Mucosa of descending colon (tissue), 3 donors: ENCODE measurements around the gene GABBR2. TPM values are rescaled to one million over a fixed set of nuclear protein-coding genes. Genes with fewer than 3 reads are reported as not detected.
A peak's percentile ranks its signal among the peaks of the same experiment; 100 is the strongest.

Source experiments
- ATAC-seq: fragments of 200-7000 bp; cut with Tn5 transposase; one replicate; pipeline ENCODE4 v1.9.1; 2020; ENCODE audit warnings: mild to moderate bottlenecking, moderate library complexity
- DNase-seq, 3 donors: peaks; one replicate each; pipeline ENCODE4 v3.0.0-alpha.2; 2020
- H3K36me3 ChIP-seq: fragments of 200-600 bp; one replicate; pipeline ENCODE4 v1.8.0; 2021; ENCODE audit warnings: low read depth, mild to moderate bottlenecking
- H3K4me1 ChIP-seq: fragments of 200-600 bp; one replicate; pipeline ENCODE4 v1.8.0; 2021; ENCODE audit warnings: low read depth, mild to moderate bottlenecking
- H3K4me3 ChIP-seq: fragments of 200-600 bp; one replicate; pipeline ENCODE4 v1.8.0; 2021; ENCODE audit warnings: mild to moderate bottlenecking
- H3K9me3 ChIP-seq: fragments of 200-600 bp; one replicate; pipeline ENCODE4 v1.8.0; 2021; ENCODE audit warnings: mild to moderate bottlenecking
- CTCF ChIP-seq: fragments of 200-600 bp; IDR thresholded peaks from one replicate; pipeline ENCODE4 v1.8.0; 2022; ENCODE audit warnings: antibody characterized with exemption, mild to moderate bottlenecking
- intact Hi-C, 2 donors: fragments of 100-400 bp; cut with DNase I in 1 of 2; cut with micrococcal nuclease in 1 of 2; formaldehyde crosslinking; loops; one replicate each; pipeline versions ENCODE4 v1.11.0 to v1.11.1; 2022; cut with DNase I, micrococcal nuclease
- total RNA-seq, 3 donors: library from RNA; stranded (reverse); fragmentation: NEBNext Ultra II Directional in 2 of 3; extraction: Animal tissue kit (Norgen Biotek cat#: 25700) in 2 of 3; gene quantifications; one replicate each; pipeline versions ENCODE4 v1.2.1 to v1.2.4, GENCODE V29; 2021 to 2023
- donor health status: DM: no; HTN: no; CAD: no; lungs with moderate emphysema.
- donor health status: DM: no; HTN: no; CAD: no.
- donor health status: DM: no; HTN: yes; CAD: no.

GABBR2 gene
- total RNA-seq, 3 donors from 2014 or later: 0.35 TPM; not detected in 2

DNA sequence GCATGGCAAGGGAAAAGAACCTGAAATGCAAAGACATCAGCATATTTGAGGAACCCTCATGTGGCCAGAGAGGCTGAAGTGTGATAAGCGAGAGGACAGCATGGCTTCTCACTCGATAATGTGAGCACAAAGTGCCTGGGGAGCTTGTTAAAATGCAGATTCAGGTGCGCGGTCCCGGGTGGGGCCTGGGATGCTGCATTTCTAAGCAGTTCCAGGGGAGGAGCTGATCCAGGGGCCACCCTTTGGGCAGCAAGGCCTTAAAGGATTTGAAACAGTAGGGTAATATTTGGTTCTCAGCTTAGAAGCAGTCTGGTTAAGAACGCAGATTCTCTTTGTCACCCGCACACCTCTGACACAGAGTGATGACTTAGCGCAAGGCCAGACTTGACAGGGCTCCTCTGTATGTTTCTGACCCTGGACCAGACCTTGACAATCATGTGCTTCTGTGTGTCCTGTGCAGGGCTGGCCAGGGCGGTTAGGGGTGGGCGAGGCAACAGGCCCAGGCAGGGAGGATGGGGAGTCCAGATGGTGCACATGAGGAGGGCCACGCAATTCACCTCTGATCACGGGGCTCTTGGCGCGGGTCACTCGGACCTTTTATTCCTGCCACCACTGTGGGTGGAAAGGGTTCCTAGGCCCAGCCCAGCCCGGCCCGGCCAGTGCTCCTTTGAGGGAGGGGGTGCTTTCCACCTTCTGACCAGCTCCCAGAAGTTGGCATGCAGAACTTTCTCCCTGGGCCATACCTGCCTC lies 390.5 kb downstream of the GABBR2 start:
- ATAC-seq (no peak), DNase-seq (no peak)
- H3K4me1 ChIP-seq: no peaks in the 10 kb centered on the region
- H3K4me3 ChIP-seq: no peak overlapping the region
- no peaks in the 10 kb centered on the region for H3K36me3 ChIP-seq
- intact Hi-C loops: no loop called here
- H3K9me3 ChIP-seq: no peaks in the 10 kb centered on the region
- no peak for TF ChIP-seq CTCF

- intact Hi-C loops: no loop called here
- no peak for ATAC-seq
- TF ChIP-seq CTCF: no peak
- no peak overlapping the region for H3K4me3 ChIP-seq
- no peak for DNase-seq
- no peaks in the 10 kb centered on the region for H3K4me1 ChIP-seq
- no peaks in the 10 kb centered on the region for H3K36me3 ChIP-seq
- no peaks in the 10 kb centered on the region for H3K9me3 ChIP-seq
These were observed 391.4 kb downstream of the GABBR2 start for GRCh38 chr9:98317134-98317857.

- Histone ChIP-seq H3K36me3 (no peaks in the 10 kb centered on the region), H3K9me3 (no peaks in the 10 kb centered on the region), H3K4me3 (no peak overlapping the region), H3K4me1 (no peaks in the 10 kb centered on the region)
- no peak for DNase-seq
- no peak for TF ChIP-seq CTCF
- no peak for ATAC-seq
- intact Hi-C loops: no loop called here
These were observed 392.1 kb downstream of the GABBR2 start for GRCh38 chr9:98316445-98317133.

DNA sequence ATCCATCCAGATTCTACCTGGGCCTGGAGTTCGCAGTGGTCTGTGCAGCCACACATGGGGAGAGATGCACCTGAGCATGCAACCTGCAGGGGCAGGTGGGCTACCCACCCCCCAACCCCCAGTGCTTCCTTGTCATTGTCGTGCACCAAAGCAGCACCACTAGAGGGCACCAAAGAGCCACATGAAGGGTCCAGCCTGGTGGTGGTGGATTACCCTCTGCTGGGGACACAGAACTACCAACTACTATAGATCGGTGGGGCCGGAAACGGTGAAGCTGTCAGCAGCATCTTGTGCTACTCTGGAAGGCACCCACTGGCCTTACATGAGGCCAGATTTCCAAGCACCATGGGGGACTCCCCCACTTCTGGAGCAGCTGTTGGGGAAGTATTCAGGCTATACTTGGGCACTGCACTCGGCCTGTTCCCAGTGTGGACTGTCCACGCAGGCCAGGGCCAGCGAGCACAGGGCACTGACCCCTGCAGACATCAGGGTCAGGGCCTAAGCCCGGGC lies 393.1 kb downstream of the GABBR2 start:
- Histone ChIP-seq H3K36me3 (no peaks in the 10 kb centered on the region), H3K4me1 (no peaks in the 10 kb centered on the region), H3K4me3 (no peak overlapping the region), H3K9me3 (no peaks in the 10 kb centered on the region)
- DNase-seq (peak; percentile 55 to 93 (median 74)), ATAC-seq (peak; percentile 86)
- intact Hi-C loops: no loop called here
- TF ChIP-seq CTCF: peak; percentile 77

- Histone ChIP-seq H3K4me3 (no peak overlapping the region), H3K36me3 (no peaks in the 10 kb centered on the region), H3K4me1 (no peaks in the 10 kb centered on the region), H3K9me3 (no peaks in the 10 kb centered on the region)
- no peak for ATAC-seq
- DNase-seq: no peak
- intact Hi-C loops: no loop called here
- TF ChIP-seq CTCF: no peak
These were observed 393.7 kb downstream of the GABBR2 start for GRCh38 chr9:98315067-98315453.
